ENCODE measurements around the gene PKP3. TPM values are rescaled to one million over a fixed set of nuclear protein-coding genes. Genes with fewer than 3 reads are reported as not detected.
A peak's percentile ranks its signal among the peaks of the same experiment; 100 is the strongest.

PKP3 gene
- total and polyA plus RNA-seq, 2 donors from 2014 or later, result 1.9 to 3.6 TPM

- no peaks in the 10 kb centered on the region for H3K9me3 ChIP-seq (ENCODE audit: control insufficient read depth in 2 of 3, insufficient read depth in 1 of 3, low read length in 3 of 3)
- H3K4me3 ChIP-seq (ENCODE audit: low read length in 3 of 3), result peak overlapping the region in 1 of 3 donors; percentile 64
- intact Hi-C loops (cut with DNase I), result no loop called here
- no peak for TF ChIP-seq CTCF (IDR thresholded peaks at IDR 0.05; ENCODE audit: borderline replicate concordance, extremely low read depth, insufficient read depth)
- peak overlapping the region; percentile 59 to 76 for H3K27ac ChIP-seq (ENCODE audit: low read depth in 2 of 2, low read length in 2 of 2)
- no peaks in the 10 kb centered on the region for H3K27me3 ChIP-seq (ENCODE audit: control insufficient read depth, insufficient read depth, low read length)
- FAIRE-seq (no peak), DNase-seq (no peak)
- H3K9ac ChIP-seq (ENCODE audit: low read length in 3 of 3), result peak overlapping the region in 2 of 3 donors; percentile 0 to 40
- no peaks in the 10 kb centered on the region for H3K36me3 ChIP-seq (ENCODE audit: control insufficient read depth in 2 of 3, insufficient read depth in 3 of 3, low read length in 3 of 3)
- H3K4me1 ChIP-seq (ENCODE audit: control insufficient read depth in 2 of 3, insufficient read depth in 2 of 3, low read depth in 1 of 3, low read length in 3 of 3), result peaks cover 0 to 29% (median 6%) of the 10 kb centered on the region in 3 donors
Measured at GRCh38 chr11:415640-416041, 21.6 kb downstream of the PKP3 start.

GRCh38 chr11:416051-416756, 22.2 kb downstream of the PKP3 start:
- H3K4me3 ChIP-seq (ENCODE audit: low read length in 3 of 3), result peak overlapping the region in 2 of 3 donors; percentile 40 to 64
- H3K9ac ChIP-seq (ENCODE audit: low read length in 3 of 3), result peak overlapping the region in 1 of 3 donors; percentile 40
- peak overlapping the region; percentile 76 to 81 for H3K27ac ChIP-seq (ENCODE audit: low read depth in 2 of 2, low read length in 2 of 2)
- no peaks in the 10 kb centered on the region for H3K27me3 ChIP-seq (ENCODE audit: control insufficient read depth, insufficient read depth, low read length)
- no peaks in the 10 kb centered on the region for H3K36me3 ChIP-seq (ENCODE audit: control insufficient read depth in 2 of 3, insufficient read depth in 3 of 3, low read length in 3 of 3)
- intact Hi-C loops (cut with DNase I), result no loop called here
- no peaks in the 10 kb centered on the region for H3K9me3 ChIP-seq (ENCODE audit: control insufficient read depth in 2 of 3, insufficient read depth in 1 of 3, low read length in 3 of 3)
- no peak for TF ChIP-seq CTCF (IDR thresholded peaks at IDR 0.05; ENCODE audit: borderline replicate concordance, extremely low read depth, insufficient read depth)
- peaks cover 0 to 29% (median 6%) of the 10 kb centered on the region in 3 donors for H3K4me1 ChIP-seq (ENCODE audit: control insufficient read depth in 2 of 3, insufficient read depth in 2 of 3, low read depth in 1 of 3, low read length in 3 of 3)
- DNase-seq (no peak), FAIRE-seq (no peak)

GRCh38 chr11:416757-417621, 23.0 kb downstream of the PKP3 start:
- peak overlapping the region in 1 of 3 donors; percentile 51 for H3K9ac ChIP-seq (ENCODE audit: low read length in 3 of 3)
- H3K9me3 ChIP-seq (ENCODE audit: control insufficient read depth in 2 of 3, insufficient read depth in 1 of 3, low read length in 3 of 3), result no peaks in the 10 kb centered on the region
- FAIRE-seq (no peak), DNase-seq (peak in 4 of 5 donors; percentile 38 to 89 (median 61))
- peak overlapping the region; percentile 76 to 81 for H3K27ac ChIP-seq (ENCODE audit: low read depth in 2 of 2, low read length in 2 of 2)
- H3K36me3 ChIP-seq (ENCODE audit: control insufficient read depth in 2 of 3, insufficient read depth in 3 of 3, low read length in 3 of 3), result no peaks in the 10 kb centered on the region
- H3K27me3 ChIP-seq (ENCODE audit: control insufficient read depth, insufficient read depth, low read length), result no peaks in the 10 kb centered on the region
- H3K4me3 ChIP-seq (ENCODE audit: low read length in 3 of 3), result peak overlapping the region in 2 of 3 donors; percentile 55 to 64
- no peak for TF ChIP-seq CTCF (IDR thresholded peaks at IDR 0.05; ENCODE audit: borderline replicate concordance, extremely low read depth, insufficient read depth)
- H3K4me1 ChIP-seq (ENCODE audit: control insufficient read depth in 2 of 3, insufficient read depth in 2 of 3, low read depth in 1 of 3, low read length in 3 of 3), result peaks cover 0 to 29% (median 6%) of the 10 kb centered on the region in 3 donors
- intact Hi-C loops (cut with DNase I), result no loop called here
